HCT116 (cell line): ENCODE results near the gene PPP6C.

Experiments
- ATF3 ChIP-seq: IDR thresholded peaks from 2 replicates; pipeline ENCODE4 v1.6.1; 2012
- CBX3 ChIP-seq: IDR thresholded peaks from 2 replicates; pipeline ENCODE4 v1.6.1; 2012; ENCODE audit warnings: low read depth
- CEBPB ChIP-seq: IDR thresholded peaks from 2 replicates; pipeline ENCODE4 v1.6.1; 2012; ENCODE audit warnings: low read depth
- CTCF ChIP-seq, 3 experiments: fragments of 200-600 bp in 1 of 3; sonication (generic) in 1 of 3; IDR thresholded peaks in 2 of 3; conservative IDR thresholded peaks in 1 of 3; 2 replicates each; pipeline ENCODE4 v1.5.1; 2012 to 2017; ENCODE audit warnings: low read depth in 2 of 3, low read length in 2 of 3, antibody characterized with exemption in 1 of 3, borderline replicate concordance in 1 of 3, control low read depth in 1 of 3, mild to moderate bottlenecking in 1 of 3, mixed read lengths in 1 of 3, mixed run types in 1 of 3, moderate library complexity in 1 of 3; ENCODE audit not compliant: insufficient read depth in 1 of 3
- ELF1 ChIP-seq: IDR thresholded peaks from 2 replicates; pipeline ENCODE4 v1.6.1; 2012; ENCODE audit warnings: low read depth, borderline replicate concordance
- EZH2 ChIP-seq: fragments of 200-600 bp; sonication (generic); IDR thresholded peaks from 2 replicates; pipeline ENCODE4 v1.6.1; 2017; ENCODE audit warnings: antibody characterized with exemption, mixed run types
- MAX ChIP-seq: IDR thresholded peaks from 2 replicates; pipeline ENCODE4 v1.6.1; 2012
- POLR2A ChIP-seq: IDR thresholded peaks from 2 replicates; pipeline ENCODE4 v1.7.0; 2011; ENCODE audit warnings: borderline replicate concordance; ENCODE audit not compliant: insufficient read depth, insufficient read length; ENCODE audit errors: extremely low read depth
- POLR2AphosphoS5 ChIP-seq: IDR thresholded peaks from 2 replicates; pipeline ENCODE4 v1.6.1; 2011; ENCODE audit warnings: mild to moderate bottlenecking, low read depth, low read length, moderate library complexity
- SP1 ChIP-seq: IDR thresholded peaks from 2 replicates; pipeline ENCODE4 v1.6.1; 2012; ENCODE audit warnings: low read depth
- TCF7L2 ChIP-seq: IDR thresholded peaks from 2 replicates; pipeline ENCODE4 v1.7.0; 2011; ENCODE audit warnings: borderline replicate concordance, inconsistent platforms; ENCODE audit not compliant: insufficient read depth, insufficient read length; ENCODE audit errors: extremely low read depth
- ZBTB33 ChIP-seq: IDR thresholded peaks from 2 replicates; pipeline ENCODE4 v1.6.1; 2011; ENCODE audit warnings: mild to moderate bottlenecking, low read length, moderate library complexity; ENCODE audit not compliant: insufficient replicate concordance; ENCODE audit errors: extremely low read depth
- ZFX ChIP-seq: fragments of 450-650 bp; IDR thresholded peaks from 2 replicates; pipeline ENCODE4 v1.6.1; 2017

GRCh38 chr9:125147401-125147951, 42.1 kb downstream of the PPP6C start:
- TF ChIP-seq CTCF (IDR thresholded peaks at IDR 0.05 in 2 of 3, conservative IDR thresholded peaks at IDR 0.05 in 1 of 3; ENCODE audit: borderline replicate concordance in 1 of 3, insufficient read depth in 1 of 3, low read depth in 2 of 3, low read length in 2 of 3) (no peak), ZBTB33 (no peak), POLR2A (no peak), CBX3 (no peak), ZFX (no peak), ELF1 (no peak), SP1 (no peak), MAX (no peak), EZH2 (no peak), POLR2AphosphoS5 (no peak), TCF7L2 (no peak), ATF3 (no peak), CEBPB (no peak)
